ENCODE measurements around the gene ZFC3H1.
"Not testable (repeated sequence)": the region's sequence is repeated elsewhere in the genome, so short reads cannot be mapped to it uniquely, and the experiment has no call there.

Gene ZFC3H1, protein sequence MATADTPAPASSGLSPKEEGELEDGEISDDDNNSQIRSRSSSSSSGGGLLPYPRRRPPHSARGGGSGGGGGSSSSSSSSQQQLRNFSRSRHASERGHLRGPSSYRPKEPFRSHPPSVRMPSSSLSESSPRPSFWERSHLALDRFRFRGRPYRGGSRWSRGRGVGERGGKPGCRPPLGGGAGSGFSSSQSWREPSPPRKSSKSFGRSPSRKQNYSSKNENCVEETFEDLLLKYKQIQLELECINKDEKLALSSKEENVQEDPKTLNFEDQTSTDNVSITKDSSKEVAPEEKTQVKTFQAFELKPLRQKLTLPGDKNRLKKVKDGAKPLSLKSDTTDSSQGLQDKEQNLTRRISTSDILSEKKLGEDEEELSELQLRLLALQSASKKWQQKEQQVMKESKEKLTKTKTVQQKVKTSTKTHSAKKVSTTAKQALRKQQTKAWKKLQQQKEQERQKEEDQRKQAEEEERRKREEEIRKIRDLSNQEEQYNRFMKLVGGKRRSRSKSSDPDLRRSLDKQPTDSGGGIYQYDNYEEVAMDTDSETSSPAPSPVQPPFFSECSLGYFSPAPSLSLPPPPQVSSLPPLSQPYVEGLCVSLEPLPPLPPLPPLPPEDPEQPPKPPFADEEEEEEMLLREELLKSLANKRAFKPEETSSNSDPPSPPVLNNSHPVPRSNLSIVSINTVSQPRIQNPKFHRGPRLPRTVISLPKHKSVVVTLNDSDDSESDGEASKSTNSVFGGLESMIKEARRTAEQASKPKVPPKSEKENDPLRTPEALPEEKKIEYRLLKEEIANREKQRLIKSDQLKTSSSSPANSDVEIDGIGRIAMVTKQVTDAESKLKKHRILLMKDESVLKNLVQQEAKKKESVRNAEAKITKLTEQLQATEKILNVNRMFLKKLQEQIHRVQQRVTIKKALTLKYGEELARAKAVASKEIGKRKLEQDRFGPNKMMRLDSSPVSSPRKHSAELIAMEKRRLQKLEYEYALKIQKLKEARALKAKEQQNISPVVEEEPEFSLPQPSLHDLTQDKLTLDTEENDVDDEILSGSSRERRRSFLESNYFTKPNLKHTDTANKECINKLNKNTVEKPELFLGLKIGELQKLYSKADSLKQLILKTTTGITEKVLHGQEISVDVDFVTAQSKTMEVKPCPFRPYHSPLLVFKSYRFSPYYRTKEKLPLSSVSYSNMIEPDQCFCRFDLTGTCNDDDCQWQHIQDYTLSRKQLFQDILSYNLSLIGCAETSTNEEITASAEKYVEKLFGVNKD (N-terminal part only)

DNA sequence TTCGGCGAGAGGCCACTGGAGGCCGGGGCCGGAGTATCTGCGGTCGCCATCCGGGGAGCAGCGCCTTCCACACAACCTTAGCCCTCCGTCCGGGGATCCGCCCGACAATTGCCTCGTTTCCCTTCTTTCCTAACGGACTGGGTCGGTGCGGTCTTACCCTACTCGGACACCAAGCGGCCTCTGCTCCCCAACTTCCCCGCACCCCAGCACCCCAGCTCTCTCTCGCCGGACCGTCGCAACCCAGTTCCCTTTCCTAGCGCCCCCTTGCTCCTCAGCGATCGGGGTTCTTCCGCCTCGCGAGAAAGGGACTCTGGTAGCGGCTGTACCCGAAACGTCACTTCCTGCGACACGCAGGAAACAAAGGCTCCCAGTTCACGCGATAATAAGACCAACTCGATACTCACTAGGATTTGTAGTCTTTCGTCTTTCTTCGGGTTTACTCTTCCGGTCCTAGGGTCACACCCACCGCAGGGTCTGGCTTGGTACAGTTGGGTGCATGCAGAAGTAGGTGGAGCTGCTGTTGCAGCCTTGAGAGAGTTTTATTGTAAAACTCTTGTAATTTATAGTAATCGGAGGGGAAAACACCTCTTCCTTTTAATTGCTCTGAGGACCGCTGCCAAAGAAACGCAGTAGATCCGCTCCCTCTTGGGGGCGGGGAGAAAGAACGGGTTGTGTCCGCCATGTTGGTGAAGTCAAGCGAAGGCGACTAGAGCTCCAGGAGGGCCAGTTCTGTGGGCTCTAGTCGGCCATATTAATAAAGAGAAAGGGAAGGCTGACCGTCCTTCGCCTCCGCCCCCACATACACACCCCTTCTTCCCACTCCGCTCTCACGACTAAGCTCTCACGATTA lies at the start of gene ZFC3H1, which contains the start of gene THAP2:
Gene ZFC3H1, minus strand, starts transcription at position 288 of the 850 bp plus-strand sequence. Its CDS starts 238 bp downstream, at position 50.
Gene THAP2, plus strand, starts transcription at position 741 of the 850 bp plus-strand sequence. CDS start 209 bp downstream, outside the sequence.
- DNase-seq (ENCODE audit: low read depth in 2 of 2): peak; percentile 71 to 75

DNA sequence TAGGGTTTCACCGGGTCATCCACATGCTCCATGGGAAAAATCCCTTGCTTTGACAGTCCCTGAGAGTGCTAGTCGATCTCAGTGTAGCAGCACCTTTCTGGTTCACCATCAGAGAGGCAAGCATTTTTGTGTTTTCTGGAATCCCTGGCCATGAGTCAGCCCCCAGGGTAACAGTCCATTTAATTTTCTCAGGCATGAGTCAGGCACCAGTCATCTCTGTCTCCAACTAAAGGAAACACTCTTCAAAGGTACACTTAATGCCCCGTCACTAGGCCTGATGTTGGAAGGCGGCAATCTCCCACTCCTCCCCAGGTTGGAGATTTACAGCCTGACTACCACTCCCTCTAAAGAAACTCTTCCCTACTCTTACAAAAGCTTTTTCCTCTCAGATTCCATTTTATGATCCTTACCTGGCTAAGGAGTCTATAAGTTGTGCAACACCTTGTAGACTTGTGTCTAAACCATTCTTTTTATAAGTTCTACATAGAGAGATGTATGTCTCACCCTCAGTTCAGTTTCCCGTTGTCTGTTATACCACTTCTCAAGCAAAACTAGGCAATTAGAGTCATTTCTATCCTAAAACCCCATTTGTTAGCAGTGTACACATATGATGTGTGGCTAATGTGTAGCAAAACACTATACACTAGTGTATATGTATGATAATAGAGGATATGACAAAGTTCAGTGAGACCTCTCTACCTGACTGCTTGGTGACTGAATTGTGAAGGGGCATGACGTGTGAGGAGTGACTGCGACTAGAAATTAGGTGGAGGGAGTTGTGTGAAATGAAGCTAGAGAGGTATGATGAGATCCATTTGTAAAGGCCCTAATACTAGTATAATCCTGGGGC lies 46.9 kb upstream of the ZFC3H1 start:
- DNase-seq (ENCODE audit: low read depth in 2 of 2): no peak

DNA sequence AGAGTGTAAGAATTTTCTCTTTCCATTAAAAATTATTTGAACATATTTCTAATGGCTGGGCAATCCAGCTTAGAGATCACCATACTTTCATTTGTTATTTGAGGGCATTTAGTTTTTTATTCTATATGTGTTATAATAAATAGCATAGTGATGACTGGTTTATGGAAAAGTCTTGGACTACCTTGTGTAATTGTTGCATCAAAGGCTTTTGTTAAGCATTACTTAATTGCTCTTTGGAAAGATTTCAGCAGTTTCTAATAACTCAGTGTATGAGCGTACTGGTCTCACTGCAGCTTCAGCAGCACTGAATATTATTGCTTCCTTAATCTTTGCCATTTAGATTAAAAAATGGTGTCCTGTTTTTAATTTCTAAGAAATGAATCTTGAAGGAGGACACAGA lies 45.0 kb upstream of the ZFC3H1 start:
- no peak for DNase-seq (ENCODE audit: low read depth in 2 of 2)

DNA sequence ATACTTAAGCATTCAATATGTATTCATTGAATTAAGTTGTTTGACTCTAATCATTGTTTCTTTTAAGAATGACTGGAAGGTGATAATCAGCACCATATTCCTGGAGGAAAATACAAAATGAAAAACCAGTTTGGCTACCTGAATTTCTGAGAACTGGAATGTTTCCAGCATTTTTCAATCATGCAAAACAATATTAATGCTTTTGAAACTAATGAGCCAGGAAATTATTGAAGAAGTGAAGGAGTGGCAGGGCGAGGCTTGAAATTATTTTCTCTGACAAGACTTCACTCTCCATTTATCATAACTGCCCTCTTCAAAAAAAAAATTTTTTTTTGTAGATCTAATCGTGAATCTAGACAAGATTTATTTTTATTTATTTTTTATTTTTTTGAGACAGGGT lies 41.3 kb upstream of the ZFC3H1 start:
- DNase-seq (ENCODE audit: low read depth in 2 of 2): no peak

DNA sequence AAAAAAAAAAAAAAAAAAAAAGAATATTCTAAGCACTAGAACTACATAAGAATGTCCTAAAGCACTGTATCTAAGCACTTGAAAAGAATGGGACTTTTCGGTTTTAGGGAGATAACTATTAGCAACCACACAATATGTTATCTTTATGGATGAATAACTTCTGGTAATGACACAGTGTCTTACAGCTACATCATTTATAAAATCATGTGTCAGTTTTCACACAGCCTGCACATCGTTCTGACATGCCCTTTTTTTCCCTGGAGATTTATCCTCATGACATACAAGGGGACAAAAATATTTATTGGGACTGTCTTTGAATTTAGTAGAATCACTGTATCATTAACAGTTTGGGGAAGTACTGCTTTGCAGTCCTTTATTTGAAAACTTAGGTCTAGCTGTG lies 39.6 kb upstream of the ZFC3H1 start:
- DNase-seq (ENCODE audit: low read depth in 2 of 2): no peak

DNA sequence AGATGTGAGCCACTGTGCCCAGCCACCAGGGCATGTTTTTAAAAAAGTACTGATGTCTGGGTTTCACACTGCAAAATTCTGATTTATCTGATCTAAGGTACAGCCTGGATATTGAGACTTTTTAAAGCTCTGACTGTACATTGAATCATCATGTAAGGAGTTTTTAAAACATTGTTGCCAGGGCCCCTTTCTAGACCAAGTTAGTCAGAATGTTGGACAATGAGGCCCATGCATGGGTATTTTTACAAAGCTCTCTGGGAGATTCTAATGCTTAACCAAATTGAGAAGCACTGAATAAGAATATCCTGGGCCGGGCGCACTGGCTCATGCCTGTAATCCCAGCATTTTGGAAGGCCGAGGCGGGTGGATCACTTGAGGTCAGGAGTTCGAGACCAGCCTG lies 38.9 kb upstream of the ZFC3H1 start:
- DNase-seq (ENCODE audit: low read depth in 2 of 2): no peak

DNA sequence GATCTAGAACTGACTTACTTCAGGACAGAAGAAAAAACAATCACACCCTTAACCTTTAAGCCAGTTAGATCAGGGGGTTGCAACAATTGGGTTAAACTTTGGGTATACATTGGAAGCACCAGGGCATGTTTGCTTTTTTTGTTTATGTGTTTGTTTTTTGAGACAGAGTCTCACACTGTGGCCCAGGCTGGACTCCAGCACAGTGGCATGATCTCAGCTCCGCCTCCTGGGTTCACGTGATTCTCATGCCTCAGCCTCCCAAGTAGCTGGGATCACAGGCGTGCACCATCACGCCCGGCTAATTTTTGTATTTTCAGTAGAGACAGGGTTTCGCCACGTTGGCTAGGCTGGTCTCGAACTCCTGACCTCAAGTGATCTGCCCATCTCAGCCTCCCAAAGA lies 38.5 kb upstream of the ZFC3H1 start:
- not testable (repeated sequence) for DNase-seq (ENCODE audit: low read depth in 2 of 2)

DNA sequence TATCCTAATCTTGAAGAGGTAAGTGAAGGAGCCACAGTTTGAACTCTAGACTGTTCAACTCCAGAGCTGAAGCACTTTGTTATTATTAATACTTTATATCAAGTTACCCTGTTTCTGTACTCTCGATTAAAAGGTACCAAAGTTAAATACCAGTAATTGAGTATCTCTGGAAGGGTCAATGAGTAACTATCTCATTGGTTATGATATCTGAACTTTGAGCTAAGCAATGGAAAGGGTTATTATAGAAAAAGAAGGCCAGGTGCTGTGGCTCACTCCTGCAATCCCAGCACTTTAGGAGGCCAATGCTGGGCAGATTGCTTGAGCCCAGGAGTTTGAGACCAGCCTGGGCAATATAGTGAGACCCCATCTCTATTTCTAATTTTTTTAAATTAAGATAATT lies 32.1 kb upstream of the ZFC3H1 start:
- DNase-seq (ENCODE audit: low read depth in 2 of 2): no peak

DNA sequence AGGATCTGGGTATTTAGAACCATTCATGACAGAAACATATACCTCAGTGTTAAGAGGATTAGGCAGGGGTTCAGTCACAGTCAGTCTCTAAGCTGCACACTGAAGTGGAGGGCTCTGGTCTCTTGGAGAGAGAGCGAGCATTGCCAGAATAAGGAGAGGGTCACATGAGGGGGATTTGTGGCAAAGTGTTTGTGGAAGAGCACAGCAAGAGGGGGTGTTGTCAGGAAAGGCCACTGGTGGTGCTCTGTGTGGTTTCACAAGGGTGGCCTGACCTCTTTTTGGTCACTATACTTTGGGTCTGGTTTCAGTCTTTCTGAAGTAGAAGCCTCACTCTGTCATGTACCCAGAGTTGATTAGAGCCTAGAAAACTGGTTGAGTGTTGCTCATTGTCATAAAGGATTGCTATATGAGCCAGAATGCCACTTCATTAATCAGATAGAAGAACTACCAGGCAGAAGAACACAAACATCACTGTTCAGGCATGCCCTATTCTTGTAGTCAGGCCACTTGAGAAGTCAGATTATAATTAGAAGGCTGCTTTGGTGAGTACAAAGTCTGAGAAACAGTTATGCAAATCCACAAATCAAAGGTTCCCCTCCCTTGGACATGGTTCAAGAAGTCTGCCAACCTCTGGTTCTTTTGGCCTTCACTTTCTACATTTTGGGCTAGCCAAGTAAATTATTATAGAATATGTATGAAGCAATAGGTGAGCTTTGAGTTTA lies 30.6 kb upstream of the ZFC3H1 start:
- DNase-seq (ENCODE audit: low read depth in 2 of 2): no peak

DNA sequence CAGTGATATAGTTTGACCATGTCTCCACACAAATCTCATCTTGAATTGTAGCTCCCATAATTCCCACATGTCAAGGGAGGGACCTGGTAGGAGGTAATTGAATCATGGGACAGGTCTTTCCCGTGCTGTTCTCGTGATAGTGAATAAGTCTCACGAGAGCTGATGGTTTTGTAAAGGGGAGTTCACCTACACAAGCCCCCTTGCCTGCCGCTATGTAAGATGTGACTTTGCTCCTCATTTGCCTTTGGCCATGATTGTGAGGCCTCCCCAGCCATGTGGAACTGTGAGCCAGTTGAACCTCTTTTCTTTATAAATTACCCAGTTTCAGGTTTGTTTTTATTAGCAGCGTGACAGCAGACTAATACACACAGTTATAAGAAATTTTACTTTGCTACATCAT lies 30.0 kb upstream of the ZFC3H1 start:
- not testable (repeated sequence) for DNase-seq (ENCODE audit: low read depth in 2 of 2)

DNA sequence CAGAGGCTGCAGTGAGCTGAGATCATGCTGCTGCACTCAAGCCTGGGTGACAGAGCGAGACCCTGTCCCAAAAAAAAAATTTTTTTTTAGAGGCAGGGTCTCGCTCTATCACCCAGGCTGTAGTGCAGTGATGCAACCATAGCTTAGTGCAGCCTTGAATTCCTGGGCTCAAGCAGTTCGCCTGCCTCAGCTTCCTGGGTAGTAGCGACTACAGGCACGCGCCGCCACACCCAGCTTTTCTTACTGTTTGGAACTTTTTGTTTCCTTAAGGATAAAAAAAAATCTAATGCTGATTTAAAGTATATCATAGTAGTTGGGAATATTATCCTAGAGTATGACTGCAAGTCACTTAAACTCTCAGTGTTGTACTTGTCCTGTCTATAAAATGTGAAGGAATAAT lies 29.5 kb upstream of the ZFC3H1 start:
- DNase-seq (ENCODE audit: low read depth in 2 of 2): no peak

DNA sequence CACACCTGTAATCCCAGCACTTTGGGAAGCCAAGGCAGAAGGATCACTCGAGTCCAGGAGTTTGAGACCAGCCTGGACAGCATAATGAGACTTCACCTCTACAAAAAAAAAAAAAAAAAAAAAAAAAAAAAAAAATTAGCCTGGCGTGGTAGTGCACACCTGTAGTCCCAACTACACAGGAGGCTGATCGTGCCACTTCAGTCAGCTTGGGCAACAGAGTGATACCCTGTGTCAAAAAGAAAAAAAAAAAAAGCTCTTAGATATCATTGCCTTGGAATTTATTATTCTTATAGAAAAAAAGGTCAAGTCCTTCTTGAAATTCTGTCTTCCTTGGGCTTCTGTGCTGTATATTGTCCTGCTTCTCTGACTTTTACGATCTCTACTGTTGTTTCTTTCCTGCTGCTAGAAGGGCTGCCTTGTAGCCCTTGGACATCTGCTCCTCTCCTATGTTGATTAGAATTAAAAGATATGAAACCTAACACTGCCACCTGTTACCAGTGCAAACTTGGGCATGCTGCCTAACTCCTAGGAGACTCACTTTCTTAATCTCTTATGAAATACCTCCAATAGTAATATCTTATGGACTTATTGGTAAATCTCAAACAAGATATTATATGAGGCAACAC lies 28.0 kb upstream of the ZFC3H1 start:
- no peak for DNase-seq (ENCODE audit: low read depth in 2 of 2)

DNA sequence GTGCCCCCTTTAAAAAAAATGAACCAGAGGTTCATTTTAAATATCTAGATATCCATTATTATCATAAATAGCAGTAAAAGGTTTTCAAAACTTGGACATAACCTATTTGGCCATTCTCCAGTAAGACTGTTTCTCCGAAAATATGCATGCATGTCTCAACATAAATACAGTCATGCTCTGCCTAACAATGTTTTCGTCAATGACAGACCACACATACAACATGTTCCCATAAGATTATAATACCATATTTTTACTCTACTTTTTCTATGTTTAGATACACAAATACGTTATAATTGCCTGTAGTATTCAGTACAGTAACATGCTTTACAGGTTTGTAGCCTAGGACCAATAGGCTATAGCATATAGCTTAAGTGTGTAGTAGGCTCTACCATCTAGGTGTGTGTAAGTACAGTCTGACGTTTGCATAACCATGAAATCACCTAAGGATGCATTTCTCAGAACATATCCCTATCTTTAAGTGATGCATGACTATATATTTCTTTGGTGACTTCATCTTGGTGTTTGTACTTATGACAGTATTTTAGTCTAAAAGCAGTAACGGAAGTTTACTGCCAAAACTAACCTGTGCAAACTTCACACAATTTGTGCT lies 25.4 kb upstream of the ZFC3H1 start:
- DNase-seq (ENCODE audit: low read depth in 2 of 2): no peak

DNA sequence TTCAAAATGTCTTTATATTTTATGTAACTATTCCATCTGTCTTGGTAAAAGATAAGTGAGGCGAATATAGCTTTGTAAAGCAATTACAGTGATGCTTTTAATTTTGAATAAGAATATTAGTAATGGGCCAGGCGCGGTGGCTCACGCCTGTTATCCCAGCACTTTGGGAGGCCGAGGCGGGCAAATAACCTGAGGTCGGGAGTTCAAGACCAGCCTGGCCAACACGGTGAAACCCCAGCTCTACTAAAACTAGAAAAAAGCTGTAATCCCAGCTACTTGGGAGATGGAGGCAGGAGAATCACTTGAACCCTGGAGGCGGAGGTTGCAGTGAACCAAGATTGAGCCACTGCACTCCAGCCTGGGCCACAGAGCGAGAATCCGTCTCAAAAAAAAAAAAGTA lies 23.5 kb upstream of the ZFC3H1 start:
- not testable (repeated sequence) for DNase-seq (ENCODE audit: low read depth in 2 of 2)

DNA sequence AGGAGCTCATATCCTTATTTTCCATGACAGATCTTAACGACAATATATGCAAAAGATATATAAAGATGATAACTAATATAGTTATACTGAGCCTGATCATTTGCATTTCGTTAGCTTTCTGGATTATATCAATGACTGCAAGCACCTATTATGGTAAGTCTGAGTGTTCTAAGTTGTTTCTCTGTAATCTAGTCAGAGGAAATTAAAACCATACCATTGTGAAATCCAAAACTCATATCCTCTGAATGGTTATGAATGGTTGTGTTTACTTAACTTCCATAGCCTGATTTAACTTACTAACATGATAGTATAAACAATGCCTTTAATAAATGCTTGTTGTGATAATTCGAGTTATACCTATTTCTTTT lies 23.0 kb upstream of the ZFC3H1 start:
- DNase-seq (ENCODE audit: low read depth in 2 of 2): no peak

DNA sequence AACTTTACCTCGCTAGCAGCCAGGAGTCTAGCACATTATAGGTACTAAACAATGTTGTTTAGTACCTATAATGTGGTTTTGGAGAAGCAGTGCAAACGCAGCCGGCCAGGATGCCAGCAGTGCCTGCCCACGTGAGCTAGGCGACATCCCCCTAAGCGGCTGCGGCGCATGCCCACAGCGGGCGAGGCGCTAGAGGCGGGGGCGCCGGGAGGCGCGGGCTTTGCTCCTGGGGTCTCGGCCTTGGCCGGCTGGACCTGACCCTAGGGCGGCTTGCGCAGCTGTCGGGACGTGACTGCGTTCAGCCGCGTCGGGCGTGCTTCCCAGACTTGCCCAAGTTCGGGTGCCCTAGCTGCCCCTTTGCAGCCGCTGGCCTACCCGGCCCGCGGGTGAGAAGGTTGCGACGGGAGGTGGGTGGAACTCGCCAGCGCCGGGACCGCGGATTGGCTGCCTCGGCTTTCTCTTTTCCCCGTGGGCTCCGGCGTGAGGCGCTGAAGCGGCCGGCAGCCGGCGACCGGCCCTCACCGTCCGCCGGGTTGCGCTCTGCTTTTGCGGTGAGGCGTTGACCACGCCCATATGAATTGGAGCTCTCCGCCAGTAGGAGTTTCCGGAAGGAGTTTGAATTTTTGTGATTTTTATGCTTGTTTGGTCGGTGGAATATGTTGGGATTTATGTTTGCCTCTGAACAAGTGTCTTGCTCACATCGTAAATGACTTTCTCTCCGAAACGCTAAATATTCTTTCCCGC lies 22.4 kb upstream of the ZFC3H1 start, which contains the start of gene TMEM19:
Gene TMEM19, plus strand, starts transcription at position 169 of the 744 bp plus-strand sequence. CDS start 599 bp downstream, outside the sequence.
- peak; percentile 66 to 67 for DNase-seq (ENCODE audit: low read depth in 2 of 2)

DNA sequence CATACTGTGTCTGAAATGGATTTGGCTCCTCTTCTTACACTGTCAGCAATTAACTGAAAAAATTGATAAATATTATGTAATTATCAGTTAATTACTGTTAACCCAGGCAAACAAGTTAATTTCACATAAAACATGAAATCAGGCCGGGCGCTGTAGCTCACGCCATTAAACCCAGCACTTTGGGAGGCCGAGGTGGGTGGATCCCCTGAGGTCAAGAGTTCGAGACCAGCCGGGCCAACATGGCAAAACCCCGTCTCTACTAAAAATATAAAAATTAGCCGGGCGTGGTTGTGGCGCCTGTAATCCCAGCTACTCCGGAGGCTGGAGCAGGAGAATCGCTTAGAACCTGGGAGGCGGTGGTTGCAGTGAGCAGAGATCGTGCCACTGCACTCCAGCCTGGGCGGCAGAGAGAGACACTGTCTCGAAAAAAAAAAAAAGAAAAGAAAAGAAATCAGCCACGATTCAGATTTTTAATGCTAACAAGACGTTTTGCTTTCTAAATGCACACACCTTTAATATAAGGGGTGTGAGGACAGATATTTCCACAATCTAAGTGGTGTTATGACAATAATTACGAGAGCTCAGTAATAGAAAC lies 21.8 kb upstream of the ZFC3H1 start:
- no peak for DNase-seq (ENCODE audit: low read depth in 2 of 2)
